ENCODE results near the gene JDP2. TPM values are rescaled to one million over a fixed set of nuclear protein-coding genes. Genes with fewer than 3 reads are reported as not detected.

Gene JDP2
- total RNA-seq, 1 donor from 2014 or later = 59.2 TPM

- no peaks in the 10 kb centered on the region for H3K27me3 ChIP-seq (ENCODE audit: low read depth)
- H3K4me3 ChIP-seq = no peak overlapping the region
- peaks cover 85% of the 10 kb centered on the region for H3K4me1 ChIP-seq
- intact Hi-C loops (cut with DNase I) = no loop called here
- H3K36me3 ChIP-seq = peaks cover 49% of the 10 kb centered on the region
- no peaks in the 10 kb centered on the region for H3K9me3 ChIP-seq
- ATAC-seq (peak; percentile 50 to 82), DNase-seq (peak; percentile 71)
- no peak for TF ChIP-seq CTCF (IDR thresholded peaks at IDR 0.05)
- peak overlapping the region; percentile 74 for H3K27ac ChIP-seq
These were observed 25.3 kb downstream of the JDP2 start for GRCh38 chr14:75452900-75453816.

GRCh38 chr14:75453817-75454434 lies 26.1 kb downstream of the JDP2 start:
- Histone ChIP-seq H3K4me3 (no peak overlapping the region), H3K9me3 (no peaks in the 10 kb centered on the region), H3K27ac (peak overlapping the region; percentile 74), H3K27me3 (ENCODE audit: low read depth) (no peaks in the 10 kb centered on the region), H3K36me3 (peaks cover 42% of the 10 kb centered on the region), H3K4me1 (peaks cover 82% of the 10 kb centered on the region)
- DNase-seq (no peak), ATAC-seq (no peak)
- TF ChIP-seq CTCF (IDR thresholded peaks at IDR 0.05) = no peak
- intact Hi-C loops (cut with DNase I) = no loop called here

GRCh38 chr14:75454963-75455546 lies 27.2 kb downstream of the JDP2 start:
- no peaks in the 10 kb centered on the region for H3K9me3 ChIP-seq
- intact Hi-C loops (cut with DNase I) = no loop called here
- no peaks in the 10 kb centered on the region for H3K27me3 ChIP-seq (ENCODE audit: low read depth)
- DNase-seq (peak; percentile 72), ATAC-seq (peak; percentile 2 to 5)
- no peak for TF ChIP-seq CTCF (IDR thresholded peaks at IDR 0.05)
- peaks cover 81% of the 10 kb centered on the region for H3K4me1 ChIP-seq
- peak overlapping the region; percentile 22 for H3K27ac ChIP-seq
- peaks cover 39% of the 10 kb centered on the region for H3K36me3 ChIP-seq
- no peak overlapping the region for H3K4me3 ChIP-seq

- Histone ChIP-seq H3K4me1 (peaks cover 74% of the 10 kb centered on the region), H3K27me3 (ENCODE audit: low read depth) (no peaks in the 10 kb centered on the region), H3K36me3 (peaks cover 43% of the 10 kb centered on the region), H3K9me3 (no peaks in the 10 kb centered on the region), H3K4me3 (no peak overlapping the region), H3K27ac (peak overlapping the region; percentile 18)
- intact Hi-C loops (cut with DNase I) = no loop called here
- DNase-seq = peak; percentile 65
- ATAC-seq = no peak
- TF ChIP-seq CTCF (IDR thresholded peaks at IDR 0.05) = no peak
These were observed 28.5 kb downstream of the JDP2 start for GRCh38 chr14:75456069-75456996.

GRCh38 chr14:75456997-75457335 lies 29.1 kb downstream of the JDP2 start:
- Histone ChIP-seq H3K27me3 (ENCODE audit: low read depth) (no peaks in the 10 kb centered on the region), H3K36me3 (peaks cover 44% of the 10 kb centered on the region), H3K9me3 (no peaks in the 10 kb centered on the region), H3K4me1 (peaks cover 72% of the 10 kb centered on the region), H3K27ac (no peak overlapping the region), H3K4me3 (no peak overlapping the region)
- intact Hi-C loops (cut with DNase I) = no loop called here
- ATAC-seq = no peak
- no peak for TF ChIP-seq CTCF (IDR thresholded peaks at IDR 0.05)
- no peak for DNase-seq

Measured in lower lobe of right lung (tissue), 2 donors.